ENCODE measurements around the gene CRTAP.
A peak's percentile ranks its signal among the peaks of the same experiment; 100 is the strongest.

Gene CRTAP

DNA sequence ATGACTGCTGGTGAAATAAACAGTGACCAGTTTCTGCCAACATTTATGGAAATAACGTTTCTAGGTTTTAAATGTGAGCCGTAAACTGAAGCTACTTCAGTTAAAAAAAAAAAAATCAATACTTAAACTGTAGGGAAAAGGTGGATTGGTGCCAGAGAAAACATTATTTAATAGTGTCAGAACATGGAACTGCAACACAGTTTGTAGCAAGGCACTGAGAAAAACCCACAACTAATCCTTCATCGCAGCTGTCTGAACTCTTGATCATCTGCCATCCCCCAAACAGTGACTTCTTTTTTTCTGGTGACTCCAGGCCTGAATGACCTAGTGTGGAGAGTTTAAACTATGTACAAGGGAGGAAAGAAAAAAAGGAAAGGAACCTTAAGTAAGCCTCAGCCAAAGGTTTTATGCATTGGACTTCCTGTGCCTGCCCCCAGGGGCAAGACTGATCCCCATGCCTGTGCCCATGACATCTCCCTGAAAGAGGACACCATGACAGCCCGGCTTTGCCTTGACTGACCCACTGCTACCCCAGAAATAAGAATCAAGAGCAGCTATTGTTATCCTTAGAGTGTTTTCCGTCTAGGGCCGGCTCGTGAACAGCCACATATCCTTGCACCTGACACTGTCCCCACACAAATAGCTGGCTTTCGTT is 33.1 kb downstream of the CRTAP start:
- TF ChIP-seq, protein P1, sequence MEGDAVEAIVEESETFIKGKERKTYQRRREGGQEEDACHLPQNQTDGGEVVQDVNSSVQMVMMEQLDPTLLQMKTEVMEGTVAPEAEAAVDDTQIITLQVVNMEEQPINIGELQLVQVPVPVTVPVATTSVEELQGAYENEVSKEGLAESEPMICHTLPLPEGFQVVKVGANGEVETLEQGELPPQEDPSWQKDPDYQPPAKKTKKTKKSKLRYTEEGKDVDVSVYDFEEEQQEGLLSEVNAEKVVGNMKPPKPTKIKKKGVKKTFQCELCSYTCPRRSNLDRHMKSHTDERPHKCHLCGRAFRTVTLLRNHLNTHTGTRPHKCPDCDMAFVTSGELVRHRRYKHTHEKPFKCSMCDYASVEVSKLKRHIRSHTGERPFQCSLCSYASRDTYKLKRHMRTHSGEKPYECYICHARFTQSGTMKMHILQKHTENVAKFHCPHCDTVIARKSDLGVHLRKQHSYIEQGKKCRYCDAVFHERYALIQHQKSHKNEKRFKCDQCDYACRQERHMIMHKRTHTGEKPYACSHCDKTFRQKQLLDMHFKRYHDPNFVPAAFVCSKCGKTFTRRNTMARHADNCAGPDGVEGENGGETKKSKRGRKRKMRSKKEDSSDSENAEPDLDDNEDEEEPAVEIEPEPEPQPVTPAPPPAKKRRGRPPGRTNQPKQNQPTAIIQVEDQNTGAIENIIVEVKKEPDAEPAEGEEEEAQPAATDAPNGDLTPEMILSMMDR (IDR thresholded peaks at IDR 0.05; ENCODE audit: insufficient read depth, low read depth, low read length, missing control alignments), result no peak
- no peak overlapping the region for H3K4me3 ChIP-seq (ENCODE audit: low read length)
- no peak for DNase-seq (ENCODE audit: low read depth)

- TF ChIP-seq, protein P1 (IDR thresholded peaks at IDR 0.05; ENCODE audit: insufficient read depth, low read depth, low read length, missing control alignments), result no peak
- no peak overlapping the region for H3K4me3 ChIP-seq (ENCODE audit: low read length)
- no peak for DNase-seq (ENCODE audit: low read depth)
Observed at GRCh38 chr3:33149342-33149741, 35.5 kb downstream of the CRTAP start.

GRCh38 chr3:33152363-33153360 is 38.8 kb downstream of the CRTAP start:
- no peak overlapping the region for H3K4me3 ChIP-seq (ENCODE audit: low read length)
- peak; percentile 30 for DNase-seq (ENCODE audit: low read depth)
- TF ChIP-seq, protein P1 (IDR thresholded peaks at IDR 0.05; ENCODE audit: insufficient read depth, low read depth, low read length, missing control alignments), result no peak

DNA sequence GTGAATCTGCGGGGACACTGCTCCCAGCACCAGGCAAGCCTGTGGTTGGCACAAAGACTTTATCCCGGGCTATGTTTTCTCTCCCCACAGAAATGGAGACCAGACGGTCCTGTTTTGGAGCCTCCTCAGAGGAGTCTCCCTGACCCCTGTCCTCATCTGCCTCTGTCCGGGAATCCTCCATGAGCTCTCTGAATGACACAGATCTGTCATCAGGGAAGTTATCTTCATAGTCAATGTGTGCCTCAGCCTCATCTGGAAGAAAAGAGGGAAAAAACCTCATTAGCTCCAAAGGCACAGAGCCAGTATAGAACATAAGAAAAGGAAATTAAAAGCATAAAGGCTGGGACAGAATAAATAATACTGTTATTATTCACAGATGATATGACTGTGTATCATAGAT is 40.0 kb downstream of the CRTAP start:
- no peak for DNase-seq (ENCODE audit: low read depth)
- H3K4me3 ChIP-seq (ENCODE audit: low read length), result no peak overlapping the region
- TF ChIP-seq, protein P1 (IDR thresholded peaks at IDR 0.05; ENCODE audit: insufficient read depth, low read depth, low read length, missing control alignments), result no peak

DNA sequence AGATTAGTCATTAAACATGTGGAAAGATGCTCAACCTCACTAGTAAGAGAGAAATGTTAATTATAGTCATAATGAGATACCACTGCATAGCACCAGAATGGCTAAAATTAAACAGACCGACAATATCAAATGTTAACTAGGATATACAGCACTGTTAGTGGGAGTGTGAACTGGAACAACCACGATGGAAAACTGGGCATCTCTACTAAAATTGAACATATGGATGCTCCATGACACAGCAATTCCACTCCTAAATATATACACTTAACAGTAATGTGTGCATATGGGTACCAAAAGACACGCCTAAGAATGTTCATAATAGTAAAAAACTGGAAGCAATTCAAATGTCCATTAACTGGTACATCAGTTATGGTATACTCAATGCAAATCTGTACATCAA is 41.5 kb downstream of the CRTAP start:
- DNase-seq (ENCODE audit: low read depth), result no peak
- no peak overlapping the region for H3K4me3 ChIP-seq (ENCODE audit: low read length)
- TF ChIP-seq, protein P1 (IDR thresholded peaks at IDR 0.05; ENCODE audit: insufficient read depth, low read depth, low read length, missing control alignments), result no peak

- TF ChIP-seq, protein P1 (IDR thresholded peaks at IDR 0.05; ENCODE audit: insufficient read depth, low read depth, low read length, missing control alignments), result no peak
- DNase-seq (ENCODE audit: low read depth), result no peak
- no peak overlapping the region for H3K4me3 ChIP-seq (ENCODE audit: low read length)
Observed at GRCh38 chr3:33159234-33159633, 45.4 kb downstream of the CRTAP start.
